ENCODE data around the gene PCSK6.

PCSK6 gene

DNA sequence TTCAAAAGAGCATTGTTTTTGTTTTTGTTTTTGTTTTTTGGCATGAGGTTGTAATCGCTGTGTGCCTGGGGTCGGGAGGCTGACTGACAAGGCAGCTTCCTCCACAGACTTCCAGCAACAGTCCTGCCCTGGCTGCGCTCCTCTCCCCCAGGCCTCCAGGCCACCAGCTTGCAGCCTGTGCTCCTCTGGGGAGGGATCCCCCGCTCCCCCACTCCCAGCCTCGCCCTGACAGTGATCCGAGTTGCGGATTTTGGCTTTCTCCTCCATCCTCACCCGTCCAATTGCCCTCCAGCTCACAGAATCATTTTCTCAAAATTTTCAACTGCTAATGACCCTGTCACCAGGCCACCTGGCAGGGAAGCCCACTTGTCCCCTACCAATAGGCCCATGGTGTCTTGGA, 36.5 kb upstream of the PCSK6 start:
- TF ChIP-seq, protein P1, sequence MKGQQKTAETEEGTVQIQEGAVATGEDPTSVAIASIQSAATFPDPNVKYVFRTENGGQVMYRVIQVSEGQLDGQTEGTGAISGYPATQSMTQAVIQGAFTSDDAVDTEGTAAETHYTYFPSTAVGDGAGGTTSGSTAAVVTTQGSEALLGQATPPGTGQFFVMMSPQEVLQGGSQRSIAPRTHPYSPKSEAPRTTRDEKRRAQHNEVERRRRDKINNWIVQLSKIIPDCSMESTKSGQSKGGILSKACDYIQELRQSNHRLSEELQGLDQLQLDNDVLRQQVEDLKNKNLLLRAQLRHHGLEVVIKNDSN (IDR thresholded peaks at IDR 0.05), result no peak
- TF ChIP-seq CEBPB (IDR thresholded peaks at IDR 0.05) (no peak), TAF1 (IDR thresholded peaks at IDR 0.05; ENCODE audit: low read depth) (no peak), TCF12 (IDR thresholded peaks at IDR 0.05; ENCODE audit: low read depth) (no peak), EGR1 (IDR thresholded peaks at IDR 0.05) (no peak), FOXM1 (IDR thresholded peaks at IDR 0.05; ENCODE audit: borderline replicate concordance, low read depth) (no peak)
- TF ChIP-seq, protein P2, sequence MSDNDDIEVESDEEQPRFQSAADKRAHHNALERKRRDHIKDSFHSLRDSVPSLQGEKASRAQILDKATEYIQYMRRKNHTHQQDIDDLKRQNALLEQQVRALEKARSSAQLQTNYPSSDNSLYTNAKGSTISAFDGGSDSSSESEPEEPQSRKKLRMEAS (IDR thresholded peaks at IDR 0.05), result no peak

DNA sequence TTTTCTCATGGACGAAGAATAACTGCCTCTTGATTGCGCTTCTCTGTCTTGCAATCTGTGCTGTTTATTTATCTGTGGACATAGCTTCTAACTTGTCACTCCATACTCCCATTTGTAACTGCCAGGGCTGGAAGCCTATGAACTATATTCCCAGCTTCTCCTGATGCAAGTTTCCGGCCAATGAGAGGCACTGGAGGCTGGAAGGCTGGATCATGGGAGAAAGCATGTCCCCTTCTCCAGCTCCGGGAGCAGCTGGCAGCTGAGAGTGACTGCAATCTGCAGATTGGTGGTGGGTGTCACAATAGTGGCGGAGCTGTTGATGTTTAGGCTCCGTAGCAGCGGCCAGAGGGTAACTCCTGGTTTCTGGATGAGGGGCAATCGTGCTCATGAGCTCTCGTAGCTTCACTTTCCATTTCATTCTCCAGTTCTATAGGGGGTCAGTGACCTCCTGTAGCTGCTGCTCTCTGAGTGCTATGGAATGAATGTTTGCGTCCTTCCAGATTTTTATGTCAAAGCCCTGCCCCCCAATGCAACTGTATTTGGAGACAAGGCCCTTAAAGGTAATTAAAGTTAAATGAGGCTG, 35.7 kb upstream of the PCSK6 start:
- TF ChIP-seq, protein P2 (IDR thresholded peaks at IDR 0.05), result no peak
- TF ChIP-seq EGR1 (IDR thresholded peaks at IDR 0.05) (no peak), ZBTB7A (IDR thresholded peaks at IDR 0.05; ENCODE audit: low read depth) (no peak), TAF1 (IDR thresholded peaks at IDR 0.05; ENCODE audit: low read depth) (no peak), NFIC (IDR thresholded peaks at IDR 0.05) (no peak)
- TF ChIP-seq, protein P1 (IDR thresholded peaks at IDR 0.05), result no peak

DNA sequence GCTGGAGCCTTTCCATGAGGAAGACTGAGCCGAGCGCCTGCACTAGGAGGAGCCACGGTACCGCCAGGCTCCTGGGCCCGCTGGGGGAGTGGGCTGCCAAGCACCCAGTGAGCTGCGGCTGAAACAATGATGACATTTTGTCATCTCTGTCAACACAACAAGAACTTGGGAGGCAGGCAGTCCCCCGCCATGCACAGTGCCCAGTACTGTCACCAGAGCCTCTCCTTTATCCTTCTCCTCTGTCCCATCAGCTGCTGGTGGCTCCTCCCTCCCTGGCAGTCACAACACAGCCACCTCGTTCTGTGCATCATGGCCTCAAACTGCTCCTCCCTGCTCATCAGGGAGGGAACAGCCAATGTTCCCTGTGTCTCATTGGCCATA, 34.0 kb upstream of the PCSK6 start:
- TF ChIP-seq CEBPB (IDR thresholded peaks at IDR 0.05) (no peak), YY1 (IDR thresholded peaks at IDR 0.05; ENCODE audit: low read depth) (no peak), CREB1 (IDR thresholded peaks at IDR 0.05; ENCODE audit: low read depth) (no peak), RAD21 (IDR thresholded peaks at IDR 0.05; ENCODE audit: low read depth) (no peak), EP300 (IDR thresholded peaks at IDR 0.05; ENCODE audit: borderline replicate concordance) (no peak), ZBTB7A (IDR thresholded peaks at IDR 0.05; ENCODE audit: low read depth) (no peak), TEAD4 (IDR thresholded peaks at IDR 0.05) (no peak), TAF1 (IDR thresholded peaks at IDR 0.05; ENCODE audit: low read depth) (no peak), FOXM1 (IDR thresholded peaks at IDR 0.05; ENCODE audit: borderline replicate concordance, low read depth) (no peak), EGR1 (IDR thresholded peaks at IDR 0.05) (no peak), TCF12 (IDR thresholded peaks at IDR 0.05; ENCODE audit: low read depth) (no peak)
- TF ChIP-seq, protein P1 (IDR thresholded peaks at IDR 0.05), result no peak
- TF ChIP-seq, protein P3, sequence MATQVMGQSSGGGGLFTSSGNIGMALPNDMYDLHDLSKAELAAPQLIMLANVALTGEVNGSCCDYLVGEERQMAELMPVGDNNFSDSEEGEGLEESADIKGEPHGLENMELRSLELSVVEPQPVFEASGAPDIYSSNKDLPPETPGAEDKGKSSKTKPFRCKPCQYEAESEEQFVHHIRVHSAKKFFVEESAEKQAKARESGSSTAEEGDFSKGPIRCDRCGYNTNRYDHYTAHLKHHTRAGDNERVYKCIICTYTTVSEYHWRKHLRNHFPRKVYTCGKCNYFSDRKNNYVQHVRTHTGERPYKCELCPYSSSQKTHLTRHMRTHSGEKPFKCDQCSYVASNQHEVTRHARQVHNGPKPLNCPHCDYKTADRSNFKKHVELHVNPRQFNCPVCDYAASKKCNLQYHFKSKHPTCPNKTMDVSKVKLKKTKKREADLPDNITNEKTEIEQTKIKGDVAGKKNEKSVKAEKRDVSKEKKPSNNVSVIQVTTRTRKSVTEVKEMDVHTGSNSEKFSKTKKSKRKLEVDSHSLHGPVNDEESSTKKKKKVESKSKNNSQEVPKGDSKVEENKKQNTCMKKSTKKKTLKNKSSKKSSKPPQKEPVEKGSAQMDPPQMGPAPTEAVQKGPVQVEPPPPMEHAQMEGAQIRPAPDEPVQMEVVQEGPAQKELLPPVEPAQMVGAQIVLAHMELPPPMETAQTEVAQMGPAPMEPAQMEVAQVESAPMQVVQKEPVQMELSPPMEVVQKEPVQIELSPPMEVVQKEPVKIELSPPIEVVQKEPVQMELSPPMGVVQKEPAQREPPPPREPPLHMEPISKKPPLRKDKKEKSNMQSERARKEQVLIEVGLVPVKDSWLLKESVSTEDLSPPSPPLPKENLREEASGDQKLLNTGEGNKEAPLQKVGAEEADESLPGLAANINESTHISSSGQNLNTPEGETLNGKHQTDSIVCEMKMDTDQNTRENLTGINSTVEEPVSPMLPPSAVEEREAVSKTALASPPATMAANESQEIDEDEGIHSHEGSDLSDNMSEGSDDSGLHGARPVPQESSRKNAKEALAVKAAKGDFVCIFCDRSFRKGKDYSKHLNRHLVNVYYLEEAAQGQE (IDR thresholded peaks at IDR 0.05; ENCODE audit: low read depth), result no peak
- TF ChIP-seq, protein P2 (IDR thresholded peaks at IDR 0.05), result no peak

DNA sequence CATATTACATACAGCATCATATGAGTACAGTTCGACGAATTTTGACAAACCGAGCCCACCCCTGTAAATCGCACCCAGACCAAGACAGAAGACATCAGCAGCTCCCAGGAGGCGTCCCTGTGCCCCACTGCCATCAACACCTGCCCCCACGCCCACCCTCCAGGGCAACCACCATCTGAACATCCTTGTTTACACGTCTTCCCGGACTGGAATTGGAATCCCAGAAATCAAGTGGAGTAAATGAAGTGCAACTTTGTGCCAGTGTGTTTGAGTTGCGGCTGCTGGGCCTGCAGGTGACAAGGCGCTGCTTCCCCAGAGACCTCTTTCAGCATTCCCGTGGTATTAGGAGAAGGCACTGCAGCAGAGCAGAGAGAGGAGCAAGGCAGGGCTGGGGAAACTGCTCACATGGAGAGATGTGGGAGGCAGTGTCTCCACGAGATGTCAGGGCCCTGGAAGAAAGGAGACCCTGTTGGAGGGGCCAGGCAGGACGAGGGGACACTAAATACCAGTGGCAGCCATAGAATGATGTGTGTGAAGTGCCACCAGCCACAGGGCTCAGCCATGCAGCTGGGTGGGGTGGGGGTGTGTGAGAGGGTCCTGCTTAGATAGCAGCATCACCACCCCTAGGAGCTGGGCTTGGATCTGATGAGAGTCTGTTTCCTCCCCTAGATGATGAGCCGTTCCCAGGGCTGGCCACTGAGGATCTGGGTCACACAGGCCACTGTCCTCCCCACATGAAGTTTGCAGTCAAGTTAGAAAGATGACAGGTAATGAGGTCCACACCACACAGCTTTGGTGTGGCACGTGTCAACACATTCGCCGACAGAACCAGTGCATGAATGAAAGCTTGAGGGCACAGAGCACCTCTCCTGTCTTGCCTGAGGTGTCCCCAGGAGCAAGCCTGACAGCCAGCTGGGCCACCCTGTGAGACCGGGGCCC, 33.4 kb upstream of the PCSK6 start:
- TF ChIP-seq ZBTB7A (IDR thresholded peaks at IDR 0.05; ENCODE audit: low read depth), result no peak
- no peak for TF ChIP-seq TCF12 (IDR thresholded peaks at IDR 0.05; ENCODE audit: low read depth)
- TF ChIP-seq TEAD4 (IDR thresholded peaks at IDR 0.05), result no peak
- no peak for TF ChIP-seq FOXM1 (IDR thresholded peaks at IDR 0.05; ENCODE audit: borderline replicate concordance, low read depth)
- no peak for TF ChIP-seq EP300 (IDR thresholded peaks at IDR 0.05; ENCODE audit: borderline replicate concordance)
- TF ChIP-seq CREB1 (IDR thresholded peaks at IDR 0.05; ENCODE audit: low read depth), result no peak
- no peak for TF ChIP-seq TAF1 (IDR thresholded peaks at IDR 0.05; ENCODE audit: low read depth)
- TF ChIP-seq, protein P3 (IDR thresholded peaks at IDR 0.05; ENCODE audit: low read depth), result no peak
- TF ChIP-seq EGR1 (IDR thresholded peaks at IDR 0.05), result no peak
- no peak for TF ChIP-seq RAD21 (IDR thresholded peaks at IDR 0.05; ENCODE audit: low read depth)
- no peak for TF ChIP-seq YY1 (IDR thresholded peaks at IDR 0.05; ENCODE audit: low read depth)
- TF ChIP-seq CEBPB (IDR thresholded peaks at IDR 0.05), result no peak
- TF ChIP-seq, protein P1 (IDR thresholded peaks at IDR 0.05), result no peak
- no peak for TF ChIP-seq NFIC (IDR thresholded peaks at IDR 0.05)
- TF ChIP-seq, protein P2 (IDR thresholded peaks at IDR 0.05), result no peak

All from Ishikawa (cell line).